Measurements from ENCODE around the gene DNM2.
"Not testable (repeated sequence)": the region's sequence is repeated elsewhere in the genome, so short reads cannot be mapped to it uniquely, and the experiment has no call there.

The DNM2 gene

GRCh38 chr19:10870955-10871603 is 153.2 kb downstream of the DNM2 start, which contains the start of gene CARM1:
TSS of gene CARM1 (plus strand) at chr19:10871553. CDS start at chr19:10871703, 150 bp downstream.
- no peak for FAIRE-seq

GRCh38 chr19:10871711-10872545 is 154.0 kb downstream of the DNM2 start:
- FAIRE-seq: no peak

- FAIRE-seq: no peak
Measured at GRCh38 chr19:10872546-10873107, 154.7 kb downstream of the DNM2 start.

- no peak for FAIRE-seq
Measured at GRCh38 chr19:10874024-10874423, 156.1 kb downstream of the DNM2 start.

- no peak for FAIRE-seq
Measured at GRCh38 chr19:10876459-10877240, 158.8 kb downstream of the DNM2 start.

GRCh38 chr19:10877608-10878007 is 159.7 kb downstream of the DNM2 start:
- FAIRE-seq: not testable (repeated sequence)

- FAIRE-seq: no peak
Measured at GRCh38 chr19:10878253-10878652, 160.4 kb downstream of the DNM2 start.

All from A204.1 (cell line).